GM19328 (cell line): ENCODE data around the gene INPP5B.
"Not testable (repeated sequence)": the region's sequence is repeated elsewhere in the genome, so short reads cannot be mapped to it uniquely, and the experiment has no call there.

Source experiments
- ATAC-seq: cut with Tn5 transposase; IDR thresholded peaks from one replicate; pipeline ENCODE4 v1.9.1; 2021; ENCODE audit warnings: mild to moderate bottlenecking, moderate library complexity; ENCODE audit not compliant: unreplicated experiment

The INPP5B gene

GRCh38 chr1:37915476-37916093, 31.3 kb downstream of the INPP5B start:
- no peak for ATAC-seq

DNA sequence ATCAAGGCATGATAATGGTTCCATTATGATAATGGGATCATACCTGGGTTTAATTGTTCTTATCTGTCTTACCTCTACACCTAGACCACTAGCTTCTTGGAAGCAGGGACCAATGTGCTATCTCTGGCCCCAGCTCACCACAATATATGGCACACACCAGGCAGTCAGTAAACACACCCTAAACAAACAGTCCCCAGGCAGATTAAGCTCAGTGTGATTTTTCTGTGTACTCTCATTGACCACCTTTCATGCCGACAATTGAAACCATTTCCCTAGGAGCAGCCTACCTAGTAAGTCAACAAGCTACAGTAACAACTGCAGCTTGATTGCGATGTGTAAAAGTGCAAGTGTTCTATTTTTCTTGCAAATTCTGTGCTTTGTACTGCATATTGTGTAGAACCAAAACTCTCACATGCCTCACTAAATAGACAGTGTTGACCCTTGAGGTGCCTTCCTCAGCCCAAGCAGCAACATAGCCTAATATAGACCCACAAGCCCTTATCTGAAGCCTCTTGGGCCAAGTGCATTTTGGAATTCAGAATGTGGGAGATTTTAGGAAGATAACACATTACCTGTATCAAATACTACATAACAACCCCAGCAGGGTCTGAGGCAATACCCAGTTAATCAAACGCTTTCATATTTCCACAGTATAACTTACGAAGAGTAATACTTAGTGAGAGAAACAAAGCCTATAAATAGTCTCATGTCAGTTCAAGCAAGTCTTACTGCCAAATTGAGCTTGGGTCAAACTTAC, 32.0 kb downstream of the INPP5B start:
- ATAC-seq: no peak

DNA sequence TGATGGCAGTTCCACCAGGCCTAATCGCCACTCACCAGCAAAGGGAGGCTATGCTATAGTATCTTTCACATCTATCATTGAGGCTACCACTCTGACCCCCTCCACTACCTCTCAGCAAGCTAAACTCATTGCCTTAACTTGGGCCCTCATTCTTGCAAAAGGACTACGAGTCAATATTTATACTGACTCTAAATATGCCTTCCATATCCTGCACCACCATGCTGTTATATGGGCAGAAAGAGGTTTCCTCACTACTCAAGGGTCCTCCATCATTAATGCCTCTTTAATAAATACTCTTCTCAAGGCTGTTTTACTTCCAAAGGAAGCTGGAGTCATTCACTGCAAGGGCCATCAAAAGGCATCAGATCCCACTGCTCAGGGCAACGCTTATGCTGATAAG, 35.4 kb downstream of the INPP5B start:
- ATAC-seq: not testable (repeated sequence)

GRCh38 chr1:37910886-37911285, 36.0 kb downstream of the INPP5B start:
- not testable (repeated sequence) for ATAC-seq

DNA sequence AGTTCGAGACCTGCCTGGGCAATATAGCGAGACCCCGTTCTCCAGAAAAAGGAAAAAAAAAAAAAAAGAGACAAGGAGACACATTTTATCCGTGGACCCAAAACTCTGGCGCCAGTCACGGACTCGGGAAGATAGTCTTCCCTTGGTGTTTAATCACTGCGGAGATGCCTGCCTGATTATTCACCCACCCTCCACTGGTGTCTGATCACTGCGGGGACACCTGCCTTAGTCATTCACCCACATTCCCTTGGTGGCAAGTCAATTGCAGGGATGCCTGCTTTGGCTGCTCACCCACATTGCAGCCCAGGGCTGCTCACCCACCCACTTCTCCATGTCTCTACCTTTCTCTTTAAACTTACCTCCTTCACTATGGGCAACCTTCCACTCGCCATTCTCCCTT, 38.3 kb downstream of the INPP5B start:
- not testable (repeated sequence) for ATAC-seq

- not testable (repeated sequence) for ATAC-seq
Observed at GRCh38 chr1:37907416-37908125, 39.3 kb downstream of the INPP5B start.

GRCh38 chr1:37906591-37906990, 40.3 kb downstream of the INPP5B start:
- not testable (repeated sequence) for ATAC-seq

GRCh38 chr1:37905727-37906126, 41.1 kb downstream of the INPP5B start:
- no peak for ATAC-seq

GRCh38 chr1:37903921-37904320, 42.9 kb downstream of the INPP5B start:
- not testable (repeated sequence) for ATAC-seq

DNA sequence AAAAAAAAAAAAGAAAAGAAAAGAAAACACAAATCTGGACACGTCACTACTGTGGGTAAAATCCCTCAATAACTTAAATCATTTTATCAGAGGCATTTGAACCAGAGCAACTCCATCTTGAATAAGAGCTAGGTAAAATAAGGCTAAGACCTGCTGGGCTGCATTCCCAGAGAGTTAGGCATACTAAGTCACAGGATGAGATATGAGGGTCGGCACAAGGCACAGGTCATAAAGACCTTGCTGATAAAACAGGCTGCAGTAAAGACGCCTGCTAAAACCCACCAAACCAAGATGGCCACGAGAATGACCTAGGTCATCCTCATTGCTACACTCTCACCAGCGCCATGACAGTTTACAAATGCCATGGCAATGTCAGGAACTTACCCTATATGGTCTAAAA, 43.9 kb downstream of the INPP5B start:
- ATAC-seq: no peak

GRCh38 chr1:37901893-37902225, 45.0 kb downstream of the INPP5B start:
- no peak for ATAC-seq

DNA sequence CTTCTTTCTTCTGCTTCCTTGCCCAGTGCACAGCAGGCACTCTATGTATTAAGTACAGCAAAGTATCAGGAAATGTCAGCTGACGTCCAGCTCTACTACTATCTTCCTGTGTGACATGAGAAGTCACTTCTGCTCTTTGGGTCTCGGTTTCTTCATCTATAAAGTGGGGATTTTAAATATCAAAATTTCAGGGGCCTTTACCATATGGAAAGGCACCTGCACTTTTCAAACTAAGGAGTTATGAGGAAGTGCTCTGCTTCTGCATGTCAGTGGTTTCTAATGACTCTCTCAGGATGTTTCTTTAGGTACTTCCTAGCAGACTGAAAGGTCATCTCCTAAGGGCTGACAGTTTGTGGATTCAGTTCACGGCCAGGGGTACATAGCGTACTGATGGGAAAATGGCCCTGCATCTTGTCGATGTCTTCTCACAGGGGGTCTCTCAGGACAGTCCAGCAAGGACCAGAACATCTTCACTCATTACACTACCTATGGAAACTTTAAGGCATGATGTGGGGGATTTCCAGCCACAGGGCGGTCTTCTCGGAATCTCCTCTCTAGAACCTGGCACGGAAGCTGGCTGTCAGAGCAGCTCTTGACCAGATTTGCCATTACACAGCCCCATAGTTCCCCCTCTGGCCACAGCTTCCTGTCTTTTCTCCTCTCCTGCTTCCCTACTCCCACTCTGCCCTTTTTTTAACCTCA, 45.5 kb downstream of the INPP5B start:
- no peak for ATAC-seq

GRCh38 chr1:37897563-37897962, 49.3 kb downstream of the INPP5B start:
- ATAC-seq: not testable (repeated sequence)

DNA sequence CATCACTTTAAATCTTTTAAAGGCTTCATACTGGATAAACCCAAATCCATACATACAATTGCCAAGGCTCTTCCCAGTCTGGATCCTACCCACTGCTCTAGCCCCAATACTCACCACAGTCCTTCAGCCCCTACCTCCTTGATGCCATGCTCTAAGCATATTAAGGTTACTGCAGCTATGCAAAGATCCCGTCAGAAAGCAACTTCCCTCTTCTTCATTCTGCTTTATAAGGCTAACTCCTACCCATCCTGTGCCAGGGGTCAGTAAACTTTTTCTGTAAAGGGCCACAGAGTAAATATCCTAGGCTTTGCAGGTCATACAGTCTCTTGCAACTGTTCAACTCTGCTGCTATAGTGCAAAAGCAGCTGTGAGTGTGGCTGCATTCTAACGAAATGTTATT, 53.2 kb downstream of the INPP5B start:
- no peak for ATAC-seq

- no peak for ATAC-seq
Observed at GRCh38 chr1:37892151-37893047, 54.5 kb downstream of the INPP5B start.

GRCh38 chr1:37890378-37891014, 56.4 kb downstream of the INPP5B start:
- ATAC-seq: no peak

DNA sequence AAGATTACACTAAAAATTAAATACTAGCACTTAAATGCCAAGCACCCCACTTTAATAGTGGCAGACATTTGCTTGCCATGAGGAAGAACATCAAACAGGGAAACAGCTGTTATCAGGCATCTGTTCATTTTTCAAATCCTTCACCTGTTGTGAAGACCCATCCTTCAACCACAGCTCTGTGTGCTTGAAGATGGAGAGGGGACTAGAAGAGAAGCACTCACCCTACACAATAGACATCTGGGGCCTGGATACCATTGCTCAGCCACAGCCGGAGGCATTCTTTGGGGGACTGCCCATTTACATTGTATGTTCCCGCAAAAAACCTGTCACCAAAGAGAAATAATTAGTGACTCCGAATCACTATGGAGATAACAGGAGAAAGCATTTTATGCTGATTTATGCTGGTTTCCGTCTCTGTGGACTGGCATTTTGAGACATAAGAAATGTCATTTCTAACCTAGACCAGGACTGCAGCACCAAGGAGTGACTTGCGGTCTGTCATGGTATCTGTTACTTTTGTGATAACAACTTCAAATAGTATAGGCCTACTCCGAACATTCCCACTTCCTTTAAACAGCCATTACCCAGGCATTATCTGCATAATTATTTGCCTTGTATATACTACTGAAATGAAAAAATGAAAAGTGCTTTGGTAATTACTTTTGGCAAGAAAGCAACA, 58.7 kb downstream of the INPP5B start:
- ATAC-seq: no peak

DNA sequence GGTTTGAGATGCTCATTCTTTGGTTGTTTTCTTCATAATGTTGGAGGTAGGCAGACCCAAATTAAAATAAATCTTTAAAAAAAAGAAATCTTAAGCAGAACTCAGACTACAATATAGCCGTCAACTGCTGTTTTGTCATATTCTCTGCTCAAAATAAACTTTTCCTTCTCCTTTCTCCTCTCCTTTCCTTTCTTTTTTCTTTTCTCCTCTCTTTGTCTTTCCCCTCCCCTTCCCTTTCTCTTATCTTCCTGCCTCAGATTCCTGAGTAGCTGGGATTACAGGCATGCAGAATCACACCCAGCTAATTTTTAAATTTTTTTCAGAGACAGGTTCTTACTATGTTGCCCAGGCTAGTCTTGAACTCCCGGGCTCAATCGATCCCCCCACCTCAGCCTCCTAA, 62.7 kb downstream of the INPP5B start:
- ATAC-seq: no peak

- ATAC-seq: no peak
Observed at GRCh38 chr1:37883671-37884070, 63.2 kb downstream of the INPP5B start.
